C4-2B (cell line): ENCODE results near the gene SNAPC5.

Source experiments
- CTCF ChIP-seq: fragments of 450-650 bp; conservative IDR thresholded peaks from 2 replicates; pipeline ENCODE4 v1.5.1; 2017; ENCODE audit warnings: mild to moderate bottlenecking
- ZFX ChIP-seq: fragments of 450-650 bp; IDR thresholded peaks from 2 replicates; pipeline ENCODE4 v1.6.1; 2017

DNA sequence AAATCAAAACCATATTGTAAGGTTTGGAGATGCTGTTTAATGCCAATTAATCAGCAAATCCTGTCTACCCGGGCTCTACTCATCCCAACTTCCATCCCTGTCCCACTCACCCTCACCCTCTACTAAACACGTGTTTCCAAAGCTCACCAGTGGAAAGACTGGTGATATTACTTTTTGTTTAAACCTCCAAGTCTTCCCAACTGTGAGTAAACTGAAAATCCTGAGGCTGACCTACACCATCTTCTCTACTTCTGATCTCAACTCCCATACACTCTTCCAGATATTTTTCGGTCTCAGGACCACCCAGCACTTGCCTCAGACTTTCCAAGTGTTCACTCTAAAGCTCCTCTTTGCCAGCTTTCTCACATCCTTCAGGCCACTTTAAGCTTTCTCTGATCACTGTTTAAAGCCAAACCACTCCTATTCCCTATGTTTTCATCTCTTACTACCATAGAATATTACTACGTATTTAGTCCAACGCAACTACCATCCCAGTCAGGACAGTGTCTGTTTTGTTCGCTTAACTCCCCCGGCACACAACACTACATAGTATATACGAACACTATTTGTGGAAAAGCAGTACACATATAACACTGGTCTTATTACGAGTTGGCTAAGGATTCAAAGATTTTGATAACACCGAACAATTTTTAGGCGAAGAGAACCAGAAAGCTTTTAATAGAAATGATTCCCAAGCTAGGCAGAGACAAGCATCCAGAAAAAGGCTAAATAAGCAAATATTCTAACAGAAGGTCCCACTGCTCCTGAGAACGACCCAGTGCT lies 6.4 kb upstream of the SNAPC5 start:
- no peak for TF ChIP-seq CTCF
- no peak for TF ChIP-seq ZFX
